ENCODE measurements around the gene IL22RA2. TPM values are rescaled to one million over a fixed set of nuclear protein-coding genes. Genes with fewer than 3 reads are reported as not detected.

The IL22RA2 gene
- polyA plus RNA-seq, 3 donors, result not detected

DNA sequence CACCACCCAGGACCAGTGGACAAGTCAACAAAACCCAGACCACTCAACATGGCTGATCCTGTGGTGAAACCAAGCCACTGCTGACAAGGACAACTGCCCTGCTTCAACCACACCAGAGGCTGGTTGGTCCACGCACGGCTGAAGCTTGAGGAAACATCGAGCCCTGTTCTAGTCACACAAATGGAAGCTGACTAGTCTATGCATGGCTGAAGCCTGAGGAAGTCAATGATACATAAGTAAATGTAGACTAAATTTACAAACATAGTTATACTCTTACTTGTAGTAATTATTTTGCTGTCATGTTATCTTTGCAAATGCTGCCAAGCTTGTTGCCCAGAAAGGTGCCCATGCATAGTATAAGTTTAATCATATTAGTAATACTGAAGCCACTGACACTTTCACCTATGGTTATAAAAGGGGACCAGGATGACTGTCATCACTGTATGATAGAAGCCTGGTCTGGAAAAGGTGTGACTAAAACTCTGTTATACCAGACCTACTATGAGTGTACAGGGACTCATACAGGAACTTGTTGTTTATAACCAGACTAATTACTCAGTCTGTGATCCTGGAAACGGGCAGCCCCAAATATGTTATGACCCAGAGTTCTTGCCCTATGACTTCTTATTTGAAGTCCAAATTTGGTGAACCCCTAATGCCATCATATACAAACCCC lies 5.6 kb downstream of the IL22RA2 start:
- DNase-seq, result no peak

- no peak for DNase-seq
These were observed 7.0 kb downstream of the IL22RA2 start for GRCh38 chr6:137166247-137167098.

- no peak for DNase-seq
These were observed 7.8 kb downstream of the IL22RA2 start for GRCh38 chr6:137165375-137166246.

- no peak for DNase-seq
These were observed 9.6 kb downstream of the IL22RA2 start for GRCh38 chr6:137163732-137164318.

DNA sequence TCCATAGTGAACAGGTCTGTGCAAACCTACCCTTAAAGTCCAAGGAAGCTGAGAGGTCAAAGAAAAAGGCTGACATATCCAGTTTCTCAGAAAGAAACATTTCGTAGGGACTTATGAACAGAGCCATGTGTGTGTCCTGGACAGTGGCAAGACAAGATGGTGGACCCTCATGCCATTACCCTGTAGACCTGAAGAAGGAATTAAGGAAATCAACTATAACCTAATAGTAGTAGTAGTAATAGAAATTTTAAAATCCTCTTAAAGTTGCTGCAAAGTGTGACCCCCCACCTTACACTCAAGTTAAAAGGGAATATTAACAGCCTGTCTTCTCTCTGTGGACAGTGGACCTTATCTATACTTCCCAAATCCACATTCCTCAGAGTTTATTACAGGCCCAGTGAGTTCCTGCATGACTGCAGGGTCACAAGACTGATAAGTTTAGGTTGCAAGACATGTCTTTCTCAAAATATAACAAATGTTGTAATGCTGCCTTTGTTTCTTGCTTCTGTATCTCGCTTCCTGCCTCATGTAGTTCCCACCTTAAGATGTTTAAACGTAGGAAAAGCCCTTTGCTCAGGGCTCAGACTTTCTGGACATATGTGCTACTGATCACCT lies 10.6 kb downstream of the IL22RA2 start:
- DNase-seq, result no peak

DNA sequence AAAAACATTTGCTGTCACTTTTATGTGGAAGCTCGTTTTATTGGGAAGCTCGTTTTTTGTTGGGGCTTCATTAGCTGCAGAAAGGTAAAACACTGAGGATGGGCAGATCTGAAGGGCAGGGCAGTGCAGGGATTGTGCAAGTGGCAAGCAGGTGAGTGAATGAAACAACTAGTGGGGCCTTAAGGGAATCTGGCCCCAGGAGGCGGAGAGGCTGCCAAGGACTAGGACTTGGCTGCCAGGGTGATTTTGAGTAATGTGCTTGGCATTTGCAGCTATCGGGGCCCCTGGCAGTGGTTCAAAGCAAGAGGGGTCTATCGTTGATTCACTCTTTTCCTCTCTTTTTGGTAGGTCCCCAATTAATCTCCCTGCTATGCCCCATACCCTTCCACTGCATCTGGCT lies 11.5 kb downstream of the IL22RA2 start:
- DNase-seq, result no peak

- DNase-seq, result no peak
These were observed 12.7 kb downstream of the IL22RA2 start for GRCh38 chr6:137160763-137161162.

GRCh38 chr6:137159912-137160311 lies 13.5 kb downstream of the IL22RA2 start:
- DNase-seq, result no peak

DNA sequence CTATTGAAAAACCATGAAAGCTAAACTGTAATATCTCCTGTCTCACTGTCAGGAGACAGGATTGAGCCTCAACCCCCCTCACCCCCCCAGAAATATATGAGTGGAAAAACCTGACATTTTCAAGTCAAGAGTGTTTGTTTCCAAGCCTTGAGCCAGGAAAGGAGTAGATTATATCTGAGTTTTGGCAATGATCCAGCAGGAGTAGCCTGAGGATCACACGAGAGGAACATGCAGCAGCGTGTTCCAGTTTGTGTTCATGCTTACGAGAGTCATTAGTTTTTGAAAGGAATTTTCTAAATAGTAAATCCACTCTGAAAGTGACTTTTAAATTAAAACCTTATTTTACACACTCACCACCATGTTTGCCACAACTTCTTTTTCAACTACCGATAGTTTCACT lies 15.8 kb downstream of the IL22RA2 start:
- peak; percentile 15 for DNase-seq

- no peak for DNase-seq
These were observed 16.8 kb downstream of the IL22RA2 start for GRCh38 chr6:137156650-137157049.

- no peak for DNase-seq
These were observed 17.6 kb downstream of the IL22RA2 start for GRCh38 chr6:137155830-137156229.

DNA sequence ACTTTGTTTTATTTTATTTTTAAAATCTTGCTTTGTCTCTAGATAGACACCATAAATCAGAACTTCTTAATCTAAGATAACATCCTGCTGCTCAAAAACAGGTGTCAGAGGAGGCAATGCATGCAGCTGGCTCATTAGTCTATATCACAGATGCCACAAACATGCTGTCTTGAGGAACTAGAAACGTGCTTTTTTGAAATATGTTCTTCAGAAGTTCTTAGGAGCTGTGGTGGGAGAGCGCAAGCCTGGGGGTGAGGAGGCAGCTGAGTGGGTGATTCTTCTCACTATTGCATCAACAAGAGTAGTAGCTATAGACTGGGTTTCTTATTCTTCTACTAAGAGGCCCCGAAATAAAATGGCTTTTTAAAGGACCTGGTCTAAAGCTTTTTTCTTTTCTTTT lies 23.4 kb downstream of the IL22RA2 start:
- no peak for DNase-seq

- DNase-seq, result no peak
These were observed 24.4 kb downstream of the IL22RA2 start for GRCh38 chr6:137149035-137149393.

DNA sequence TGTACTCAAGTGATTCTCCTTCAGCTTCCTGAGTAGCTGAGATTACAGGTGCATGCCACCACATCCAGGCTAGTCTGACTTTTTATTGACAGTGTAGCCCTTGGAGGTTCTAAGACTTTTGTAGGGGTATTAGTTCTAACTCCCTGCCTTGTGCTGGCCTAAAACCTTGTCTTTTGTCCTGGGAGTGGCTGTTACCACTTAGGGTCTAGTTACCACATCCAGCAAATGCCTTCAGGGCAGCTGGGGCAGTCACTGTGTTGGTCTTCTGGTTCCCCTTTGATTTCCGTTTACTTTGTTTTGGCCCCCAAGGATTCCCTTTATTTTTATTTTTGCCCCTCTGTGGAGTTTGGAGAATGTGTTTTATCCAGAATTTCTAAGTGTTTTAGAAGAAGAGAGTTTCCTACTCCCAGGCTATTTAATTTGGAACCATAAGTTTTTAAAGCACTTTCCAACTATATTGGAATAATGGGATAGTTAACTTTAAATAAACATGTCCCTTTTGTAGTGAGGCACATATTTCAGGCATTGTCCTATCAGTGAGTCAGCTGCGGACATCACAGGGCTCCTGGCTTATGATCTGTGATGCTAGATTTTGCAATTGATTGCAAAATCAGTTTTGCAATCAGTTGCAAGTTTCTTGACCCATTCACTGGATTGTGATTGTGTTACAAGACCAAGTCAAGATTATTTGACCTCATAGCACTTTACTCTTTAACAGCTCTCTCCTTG lies 25.0 kb downstream of the IL22RA2 start:
- no peak for DNase-seq

- no peak for DNase-seq
These were observed 26.2 kb downstream of the IL22RA2 start for GRCh38 chr6:137147195-137147594.

GRCh38 chr6:137146206-137146605 lies 27.2 kb downstream of the IL22RA2 start:
- no peak for DNase-seq

DNA sequence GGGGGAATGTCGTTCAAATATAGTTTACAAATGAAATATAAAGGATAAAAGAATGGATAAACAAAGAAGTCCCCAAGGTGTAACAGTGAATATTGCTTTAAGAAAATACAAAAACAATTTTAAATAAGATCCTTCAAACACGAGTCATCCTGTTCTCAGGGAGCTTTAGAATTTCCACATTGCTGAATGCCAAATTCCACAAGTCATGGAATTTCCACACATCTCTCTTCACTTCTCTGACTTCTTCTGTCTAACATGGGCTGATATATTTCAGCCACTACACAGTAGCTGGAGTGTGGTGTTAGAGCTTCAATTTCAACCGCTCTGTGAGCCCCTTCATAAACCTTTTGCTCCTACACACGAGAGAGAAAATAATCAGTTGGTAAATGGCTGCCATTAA lies 28.0 kb downstream of the IL22RA2 start:
- no peak for DNase-seq

DNA sequence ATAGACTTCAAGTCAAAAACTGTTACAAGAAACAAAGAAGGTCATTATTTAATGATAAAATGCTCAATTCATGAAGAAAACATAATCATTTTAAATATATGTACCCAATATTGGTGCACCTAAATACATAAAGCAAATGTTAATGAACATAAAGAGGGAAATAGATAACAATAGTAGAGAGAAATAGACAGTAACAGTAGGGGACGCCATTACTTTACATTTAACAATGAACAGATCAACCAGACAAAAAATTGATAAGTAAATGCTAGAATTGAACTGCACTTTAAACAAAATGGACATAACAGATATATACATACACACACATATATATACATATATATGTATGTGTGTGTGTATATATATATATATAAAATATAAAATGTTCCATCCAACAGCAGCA lies 37.4 kb downstream of the IL22RA2 start:
- no peak for DNase-seq

DNA sequence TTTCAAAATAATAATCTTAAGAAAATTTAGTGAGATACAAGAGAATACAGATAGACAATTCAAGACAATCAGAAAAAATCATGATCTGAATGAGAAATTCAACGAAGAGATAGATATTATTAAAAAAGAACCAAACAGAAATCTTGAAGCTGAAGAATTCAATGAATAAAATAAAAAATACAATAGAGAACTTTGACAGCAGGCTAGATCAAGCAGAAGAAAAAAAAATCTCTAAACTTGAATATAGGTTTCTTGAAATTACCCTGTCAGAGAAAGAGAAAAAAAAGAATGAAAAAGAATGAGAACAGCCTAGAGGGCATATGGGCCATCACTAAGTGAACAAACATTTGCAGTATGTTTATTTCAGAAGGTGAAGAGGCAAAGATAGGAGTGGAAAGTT lies 39.0 kb downstream of the IL22RA2 start:
- DNase-seq, result no peak

DNA sequence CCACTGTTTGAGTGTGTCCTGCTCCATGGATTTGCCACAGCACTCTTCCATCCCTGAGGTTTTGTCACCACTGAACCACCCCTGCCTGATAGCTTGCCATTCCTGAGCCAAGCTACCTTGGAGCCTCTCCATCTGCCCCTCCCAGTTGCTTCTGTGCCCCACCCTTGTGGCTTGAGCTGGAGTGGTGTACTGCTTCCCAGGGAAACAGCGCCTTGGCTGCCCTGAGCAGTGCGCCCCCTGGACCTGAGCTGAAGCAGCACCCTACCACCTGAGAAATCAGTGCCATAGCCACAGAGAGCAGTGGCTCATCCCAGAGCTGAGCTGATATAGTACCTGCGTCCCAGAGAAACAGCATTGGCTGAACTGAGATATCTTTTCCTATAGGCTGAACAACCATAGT lies 40.3 kb downstream of the IL22RA2 start:
- DNase-seq, result no peak

DNA sequence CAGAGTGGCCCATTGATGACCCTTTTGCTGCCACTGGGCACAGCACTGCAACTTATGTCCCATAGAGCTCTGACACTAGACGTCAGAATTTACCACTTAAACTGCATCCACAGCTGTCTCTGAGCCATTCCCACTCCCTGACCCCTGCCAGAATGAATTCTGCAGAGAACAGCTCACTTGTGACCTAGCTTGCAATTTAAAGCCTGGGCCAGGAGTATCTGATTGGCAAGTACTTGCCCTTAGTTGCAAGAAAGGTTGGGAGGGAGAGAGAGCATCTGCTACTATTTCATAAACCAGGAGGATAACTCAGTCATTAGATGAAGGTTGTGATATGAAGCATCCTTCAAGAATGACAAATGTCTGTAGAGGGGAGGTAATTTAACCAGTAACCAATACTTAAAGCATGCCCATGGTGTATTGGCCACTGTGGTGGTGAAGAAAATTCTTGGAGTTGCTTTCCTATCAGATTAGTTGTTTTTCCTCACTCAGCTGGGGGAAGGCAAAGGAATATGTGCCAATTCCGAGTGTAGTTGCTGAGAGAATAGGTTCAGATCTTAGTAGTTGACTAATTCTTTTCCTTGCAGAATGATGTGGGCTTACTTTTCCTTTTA lies 46.5 kb downstream of the IL22RA2 start:
- DNase-seq, result no peak
